GM03348 (cell line): ENCODE data around the gene TRAF1.
"Not testable (repeated sequence)": the region's sequence is repeated elsewhere in the genome, so short reads cannot be mapped to it uniquely, and the experiment has no call there.

Source experiments
- DNase-seq: peaks from one replicate; pipeline ENCODE4 v3.0.0; 2012; ENCODE audit warnings: low spot score

TRAF1 gene, protein sequence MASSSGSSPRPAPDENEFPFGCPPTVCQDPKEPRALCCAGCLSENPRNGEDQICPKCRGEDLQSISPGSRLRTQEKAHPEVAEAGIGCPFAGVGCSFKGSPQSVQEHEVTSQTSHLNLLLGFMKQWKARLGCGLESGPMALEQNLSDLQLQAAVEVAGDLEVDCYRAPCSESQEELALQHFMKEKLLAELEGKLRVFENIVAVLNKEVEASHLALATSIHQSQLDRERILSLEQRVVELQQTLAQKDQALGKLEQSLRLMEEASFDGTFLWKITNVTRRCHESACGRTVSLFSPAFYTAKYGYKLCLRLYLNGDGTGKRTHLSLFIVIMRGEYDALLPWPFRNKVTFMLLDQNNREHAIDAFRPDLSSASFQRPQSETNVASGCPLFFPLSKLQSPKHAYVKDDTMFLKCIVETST

DNA sequence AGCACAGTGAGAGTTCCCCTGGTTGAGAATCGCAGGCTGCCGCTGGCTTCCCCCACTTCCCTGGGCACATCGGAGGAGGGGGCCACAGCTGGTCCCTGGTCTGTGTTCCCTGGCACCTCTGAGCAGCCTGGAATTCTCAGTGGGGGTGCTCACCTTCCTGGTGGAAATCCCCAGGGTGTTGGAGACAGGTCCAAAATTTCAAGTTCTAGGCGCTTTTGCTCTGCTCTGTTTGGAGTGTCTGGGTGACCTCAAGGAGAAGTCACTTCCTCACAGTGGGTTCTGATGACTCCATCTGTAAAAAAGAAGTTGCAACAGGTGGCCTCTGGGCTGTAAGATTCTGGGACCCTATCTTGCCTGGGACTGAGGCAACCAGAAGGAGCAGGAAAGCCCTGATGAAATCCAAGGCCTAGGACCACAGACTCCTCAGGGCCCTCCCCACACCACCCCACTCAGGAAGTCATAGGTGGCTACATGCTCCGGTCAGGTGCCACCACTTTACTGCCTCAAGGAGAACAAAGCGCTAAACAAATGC, at the start of gene TRAF1:
TSS of gene TRAF1 (minus strand) at position 400 of the 532 bp plus-strand sequence. CDS start 721 bp downstream, outside the sequence.
- no peak for DNase-seq

DNA sequence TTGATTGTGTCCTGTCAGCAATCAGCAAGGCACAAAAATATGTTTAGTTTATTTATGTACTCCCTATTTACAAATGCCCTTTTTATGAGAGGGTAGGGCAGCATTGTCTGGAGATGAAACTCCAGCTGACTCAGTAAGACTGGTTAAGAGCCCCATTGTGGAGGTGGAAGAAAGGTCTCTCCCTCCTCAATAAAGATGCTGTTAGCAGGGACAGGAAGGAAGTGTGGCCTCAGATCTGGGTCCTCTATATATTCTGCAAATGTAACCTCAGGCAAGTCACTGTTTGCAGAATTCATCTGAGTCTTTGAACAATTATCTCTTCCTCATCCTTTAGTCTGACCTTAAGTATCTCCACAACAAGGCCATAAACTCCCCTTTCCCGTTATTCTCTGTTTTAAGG, 48.3 kb upstream of the TRAF1 start:
- DNase-seq = no peak

DNA sequence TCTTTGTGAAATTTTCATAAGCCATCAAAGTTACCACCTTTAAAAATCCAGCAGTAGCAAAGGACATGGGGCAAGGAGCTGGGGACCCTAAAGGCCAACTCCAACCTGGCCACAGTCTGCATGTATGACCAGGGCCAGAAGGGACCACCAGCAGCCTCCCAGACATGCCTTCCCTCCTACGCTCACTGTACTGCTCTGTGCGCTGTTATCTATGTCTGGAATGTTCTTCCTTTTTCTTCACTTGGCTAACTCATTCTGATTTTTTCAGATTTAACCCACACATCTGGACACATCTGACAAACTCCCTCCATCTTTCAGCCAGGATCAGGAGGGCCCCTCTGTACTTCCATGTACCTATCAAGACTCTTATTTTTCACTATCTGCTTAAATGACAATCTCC, 47.6 kb upstream of the TRAF1 start:
- DNase-seq = no peak

DNA sequence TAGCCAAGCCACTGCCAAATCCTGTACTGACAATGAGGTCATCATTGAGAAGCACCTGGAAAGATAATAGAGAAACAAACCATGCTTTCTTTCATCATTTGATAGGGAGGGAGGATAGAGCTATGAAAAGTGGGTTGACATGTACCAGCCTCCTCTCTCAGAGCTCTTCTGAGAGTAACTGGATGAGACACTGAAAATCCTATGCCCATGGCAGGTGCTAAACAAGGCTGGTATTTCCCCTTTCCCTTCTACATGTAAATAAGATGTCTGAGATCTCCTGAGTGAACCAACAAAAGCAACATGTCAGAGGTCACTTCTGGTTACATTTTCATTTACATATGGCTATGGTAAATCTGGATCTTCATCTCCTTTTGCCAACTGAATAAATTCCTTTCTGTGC, 45.3 kb upstream of the TRAF1 start:
- no peak for DNase-seq

DNA sequence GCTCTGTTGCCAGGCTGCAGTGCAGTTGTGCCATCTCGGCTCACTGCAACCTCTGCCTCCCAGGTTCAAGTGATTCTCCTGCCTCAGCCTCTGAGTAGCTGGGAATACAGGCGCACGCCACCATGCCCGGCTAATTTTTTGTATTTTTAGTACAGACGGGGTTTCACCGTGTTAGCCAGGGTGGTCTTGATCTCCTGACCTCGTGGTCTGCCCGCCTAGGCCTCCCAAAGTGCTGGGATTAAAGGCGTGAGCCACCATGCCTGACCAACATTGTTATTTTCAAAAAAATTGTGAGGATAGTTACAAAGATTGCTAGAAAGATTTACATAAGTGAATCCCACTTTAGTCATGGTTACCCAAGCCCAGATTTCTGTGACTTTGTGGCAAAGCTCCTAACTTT, 44.9 kb upstream of the TRAF1 start:
- DNase-seq = not testable (repeated sequence)

DNA sequence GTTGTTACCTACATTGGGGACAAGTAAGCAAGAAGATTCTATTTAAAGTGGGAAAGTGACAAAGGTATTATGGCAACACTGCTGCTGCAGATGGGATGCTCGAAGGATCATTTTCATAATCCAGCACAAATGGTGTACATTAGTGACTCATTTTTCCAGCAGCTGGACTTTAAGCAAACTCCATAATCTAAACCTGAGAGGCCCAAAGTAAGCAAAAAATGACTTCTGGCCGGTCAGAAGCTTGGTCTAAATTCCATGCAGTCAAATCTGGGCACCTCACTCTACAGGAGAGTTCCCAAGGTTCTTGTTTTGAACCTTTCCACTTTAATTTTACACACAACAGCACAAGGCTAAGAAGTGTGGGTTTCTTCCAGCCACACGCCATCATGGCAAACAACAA, 43.6 kb upstream of the TRAF1 start:
- DNase-seq = no peak

DNA sequence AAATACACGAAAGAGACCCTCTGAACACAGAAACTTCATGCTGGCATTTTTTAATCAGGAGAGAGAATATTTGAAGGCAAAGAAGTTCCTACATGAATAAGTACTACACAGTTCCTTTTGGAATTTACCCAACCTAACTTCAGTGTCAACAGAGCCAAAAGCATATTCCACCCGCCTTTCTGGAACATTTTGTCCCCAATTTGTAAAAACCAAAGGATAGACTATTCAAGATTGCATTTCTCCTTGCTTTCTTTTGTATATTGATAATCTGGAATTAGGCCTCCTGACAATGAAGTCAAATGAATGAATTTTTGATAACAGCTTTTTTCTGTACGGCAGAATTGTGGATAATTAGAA, 39.4 kb upstream of the TRAF1 start:
- no peak for DNase-seq

DNA sequence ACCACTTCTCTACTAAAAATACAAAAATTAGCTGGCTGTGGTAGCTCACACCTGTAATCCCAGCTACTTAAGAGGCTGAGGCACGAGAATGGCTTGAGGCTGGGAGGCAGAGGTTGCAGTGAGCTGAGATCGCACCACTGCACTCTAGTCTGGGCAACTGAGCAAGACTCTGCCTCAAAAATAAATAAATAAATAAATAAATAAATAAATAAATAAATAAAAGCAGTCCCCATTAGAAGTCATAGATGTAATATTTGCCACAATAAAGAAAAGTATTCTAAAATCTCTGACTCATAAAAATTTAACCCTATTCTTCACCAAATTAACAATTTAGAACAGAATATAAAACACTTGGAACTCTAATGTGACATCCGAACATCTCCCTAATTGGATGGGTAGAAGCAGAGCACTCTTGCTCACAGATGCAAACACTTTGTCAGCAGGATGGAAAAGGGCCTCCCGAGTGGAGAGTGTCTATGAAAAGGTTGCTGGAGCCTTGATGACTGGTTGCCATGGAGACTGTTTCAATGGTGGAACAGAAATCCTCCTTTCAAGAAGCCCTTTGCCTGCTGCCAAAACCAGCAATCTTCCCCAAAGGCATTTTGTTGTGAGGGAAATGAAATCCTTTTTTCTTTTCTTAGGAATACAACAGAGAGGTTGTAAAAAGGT, 38.9 kb upstream of the TRAF1 start:
- no peak for DNase-seq

DNA sequence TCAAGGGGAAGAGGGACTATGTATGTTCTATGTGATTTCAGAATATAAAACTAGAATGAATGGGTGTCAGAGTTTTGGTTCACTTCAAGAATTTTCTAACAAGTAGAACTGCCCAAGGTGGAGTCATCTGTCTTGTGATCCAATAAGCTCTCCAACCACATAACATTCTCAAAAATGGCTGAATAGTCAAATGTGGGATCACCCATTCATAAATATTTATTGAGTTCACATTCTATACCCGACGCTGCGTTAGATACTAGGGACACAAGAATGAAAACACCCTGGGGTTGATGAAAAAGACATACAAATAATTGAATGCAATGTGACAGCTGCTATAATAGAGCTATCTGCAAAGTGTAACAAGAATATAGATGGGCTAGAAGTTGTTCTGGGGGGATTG, 35.3 kb upstream of the TRAF1 start:
- no peak for DNase-seq

DNA sequence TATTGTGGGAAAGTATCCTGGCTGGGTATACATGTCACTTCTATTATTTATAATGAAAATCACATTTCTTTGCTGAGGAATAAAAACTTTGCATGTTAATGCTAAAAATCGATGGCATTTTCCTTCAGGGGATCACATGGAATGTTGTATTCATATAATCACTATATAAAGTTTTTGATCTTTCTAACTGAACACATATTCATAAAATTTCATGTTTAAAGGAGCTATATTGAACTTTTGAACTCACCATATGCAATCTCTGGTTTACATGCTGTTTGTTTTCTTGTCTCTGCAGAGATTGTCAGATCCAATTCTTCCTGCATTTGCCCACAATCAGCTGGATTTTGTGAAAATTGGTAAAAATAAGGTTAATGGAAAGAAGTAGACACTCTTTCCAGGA, 33.4 kb upstream of the TRAF1 start:
- no peak for DNase-seq

DNA sequence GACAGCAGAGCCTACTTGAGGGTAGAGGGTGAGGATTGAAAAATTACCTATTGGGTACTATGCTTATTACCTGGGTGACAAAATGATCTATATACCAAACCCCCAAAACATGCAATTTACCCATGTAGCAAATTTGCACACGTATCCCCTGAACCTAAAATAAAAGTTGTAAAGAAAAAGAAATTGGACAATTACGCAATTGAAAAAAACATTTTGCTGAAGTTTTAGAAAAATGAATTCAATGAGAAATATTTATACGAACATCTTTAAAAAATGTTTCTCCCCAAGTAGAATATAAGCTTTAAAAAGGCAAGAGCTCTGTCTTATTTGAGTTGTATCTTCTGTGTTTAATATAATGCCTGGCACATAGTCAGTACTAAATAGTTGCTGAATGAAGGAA, 30.3 kb upstream of the TRAF1 start:
- DNase-seq = no peak

DNA sequence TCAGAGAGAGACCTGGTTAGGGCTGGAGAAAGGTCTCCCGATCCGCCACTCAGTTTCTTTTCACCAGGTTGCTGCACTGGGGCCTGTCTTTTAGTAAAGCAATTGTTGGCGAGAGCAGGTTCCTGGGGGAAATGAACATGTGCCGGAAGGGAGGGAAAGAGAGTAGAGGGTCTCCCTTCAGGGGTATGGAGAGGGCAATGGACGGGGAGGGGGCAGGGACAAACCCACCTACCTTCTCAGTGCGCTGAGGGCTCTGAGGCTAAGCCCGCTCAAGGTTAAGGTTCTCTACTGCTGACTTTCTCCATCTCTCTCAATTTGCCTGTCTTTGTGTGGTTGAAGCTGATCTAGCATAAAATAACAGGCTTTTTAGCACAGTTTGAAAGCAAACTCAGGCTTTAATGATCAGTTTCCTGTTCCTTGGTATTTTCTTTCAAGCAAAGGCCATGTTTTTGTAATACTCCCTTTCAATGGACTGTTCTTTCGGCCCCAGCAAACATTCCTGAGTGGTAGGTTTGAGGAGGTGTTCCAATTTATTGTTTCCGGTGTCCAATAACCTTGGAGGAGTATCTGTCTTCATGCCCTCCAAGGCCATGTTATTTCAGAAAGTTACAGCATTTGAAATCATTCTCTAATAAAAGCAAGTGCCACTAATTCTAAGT, 25.5 kb upstream of the TRAF1 start:
- DNase-seq = no peak

DNA sequence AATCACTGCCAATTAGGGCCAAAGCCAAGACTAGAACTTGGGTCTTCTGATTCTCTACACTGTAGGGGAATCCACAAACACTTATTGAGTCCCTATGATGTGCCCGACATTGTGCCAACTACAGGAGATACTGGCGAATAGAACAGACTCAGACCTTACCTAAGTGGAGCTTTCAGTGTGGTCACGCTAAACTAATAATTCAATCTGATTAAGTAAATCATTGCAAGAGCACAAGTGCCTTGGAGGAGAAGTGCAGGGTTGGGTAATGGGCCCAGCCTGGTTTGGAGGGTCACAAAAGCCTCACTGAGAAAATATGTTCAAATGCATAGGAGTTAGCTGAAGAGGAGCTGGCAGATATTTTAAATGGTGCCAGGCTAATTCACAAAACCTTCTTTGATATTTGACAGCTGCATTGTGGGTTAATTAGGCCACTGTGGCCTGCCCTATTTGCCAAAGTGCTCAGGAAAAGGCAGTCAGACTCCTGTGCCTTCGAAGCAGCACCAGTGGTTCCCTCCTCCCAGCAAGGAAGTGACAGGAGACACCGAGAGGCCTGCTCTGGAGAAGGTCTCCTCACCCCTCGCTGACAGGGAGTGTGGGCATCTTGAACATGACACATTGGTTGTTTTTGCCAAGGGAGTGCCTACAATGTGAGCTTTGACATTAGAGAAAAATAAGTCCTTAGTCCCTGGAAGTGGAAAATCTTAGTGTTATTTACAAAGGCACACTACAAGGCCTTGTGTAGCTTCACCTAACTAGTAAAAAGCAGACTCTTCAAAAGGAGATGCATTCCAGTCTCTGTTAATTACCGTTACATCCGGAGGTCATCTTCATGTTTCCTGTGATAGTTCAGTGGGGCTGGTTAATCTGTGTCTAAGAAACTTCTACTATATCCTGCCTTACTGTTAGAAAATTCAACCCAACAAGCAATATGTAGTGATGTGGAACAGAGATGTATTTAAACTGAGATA, 24.1 kb upstream of the TRAF1 start:
- no peak for DNase-seq

DNA sequence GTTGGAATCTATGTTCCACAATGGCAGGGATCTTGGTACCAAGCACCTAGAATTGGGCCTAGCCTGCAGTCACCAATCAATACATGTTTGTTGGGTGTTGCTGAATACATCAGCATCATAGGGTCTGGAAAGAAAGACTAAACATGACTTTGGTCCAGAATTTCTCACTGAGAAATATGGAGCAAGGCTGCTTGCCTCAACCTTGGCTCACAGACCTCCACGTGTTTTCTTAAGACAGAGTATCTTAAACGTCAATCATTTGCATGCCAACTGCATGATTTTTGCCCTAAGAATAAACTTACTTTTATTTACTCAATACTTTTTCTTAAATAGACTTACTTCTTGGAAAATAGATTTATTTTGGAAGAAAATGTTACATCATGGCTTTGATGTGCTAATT, 22.7 kb upstream of the TRAF1 start:
- DNase-seq = no peak

DNA sequence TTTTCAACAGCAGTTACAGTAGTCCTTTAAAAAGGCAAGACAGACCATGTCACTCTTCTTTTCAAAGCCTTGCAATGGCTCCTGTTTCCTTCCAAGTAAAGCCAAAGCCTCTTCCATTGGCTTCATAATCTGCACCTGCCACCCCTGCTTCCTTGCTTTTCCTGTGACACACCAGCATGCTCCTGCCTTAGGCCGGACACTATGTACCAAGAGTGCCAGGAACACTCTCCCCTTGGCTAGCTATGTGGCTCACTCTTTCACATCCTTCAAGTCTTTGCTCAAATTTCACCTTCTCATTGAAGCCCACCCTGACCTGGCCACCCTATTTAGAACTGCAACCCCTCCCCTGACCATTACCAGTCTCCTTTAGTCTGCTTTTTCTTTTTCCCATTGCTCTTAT, 22.2 kb upstream of the TRAF1 start:
- no peak for DNase-seq

DNA sequence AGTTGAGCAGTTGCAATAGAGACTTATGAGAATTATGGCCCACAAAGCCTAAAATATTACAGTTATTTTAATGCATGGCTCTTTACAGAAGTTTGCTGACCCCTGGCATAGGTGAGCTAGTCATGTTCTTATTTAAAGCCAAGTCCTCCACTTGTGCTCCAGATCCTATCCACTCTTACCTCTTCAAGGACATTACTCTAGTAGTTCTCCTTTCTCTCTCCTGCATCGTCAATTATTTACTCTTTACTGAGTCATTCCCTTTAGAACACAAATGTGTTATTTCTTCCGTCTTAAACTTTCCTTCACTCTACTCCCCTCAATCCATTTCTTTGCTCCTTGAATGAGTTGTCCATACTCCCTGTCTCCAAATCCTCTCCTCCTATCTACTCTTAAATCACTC, 20.6 kb upstream of the TRAF1 start:
- no peak for DNase-seq

DNA sequence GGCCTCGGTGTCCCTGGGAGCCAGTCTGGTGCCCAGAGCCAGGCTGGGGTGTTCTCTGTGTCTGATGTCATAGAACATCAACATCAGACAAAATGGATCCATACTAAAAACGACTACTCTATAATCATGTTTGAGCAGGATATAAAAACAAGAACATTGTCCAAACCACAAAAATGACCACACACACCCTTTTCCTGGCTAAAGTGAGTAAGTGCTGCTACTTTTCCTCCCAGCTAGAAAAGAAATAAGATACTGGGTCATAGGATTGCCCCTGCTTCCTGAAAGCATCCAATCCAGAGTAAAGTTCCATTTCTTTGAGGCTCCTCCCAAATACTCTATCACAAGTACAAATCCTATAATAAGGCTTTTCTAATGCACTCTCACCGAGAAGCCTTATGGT, 19.7 kb upstream of the TRAF1 start:
- DNase-seq = peak; percentile 58

DNA sequence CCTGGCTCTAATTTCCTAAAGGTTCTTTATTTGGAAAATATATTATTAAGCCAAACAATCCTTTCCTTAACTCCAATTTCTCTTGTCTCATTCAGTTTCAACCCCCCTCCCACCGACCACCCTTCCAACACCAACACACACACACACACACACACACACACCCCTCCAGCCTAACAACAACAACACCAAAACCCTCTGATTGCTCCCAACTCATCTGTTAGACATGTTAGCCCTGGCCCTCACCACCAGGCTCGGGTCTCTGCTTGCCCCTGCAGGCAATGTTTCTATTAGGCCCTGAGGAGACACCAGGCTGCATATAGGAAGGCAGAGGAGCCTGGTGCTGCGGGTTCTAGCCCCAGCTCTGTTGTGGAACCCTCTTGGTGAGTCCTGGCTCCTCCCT, 18.4 kb upstream of the TRAF1 start:
- DNase-seq = no peak

DNA sequence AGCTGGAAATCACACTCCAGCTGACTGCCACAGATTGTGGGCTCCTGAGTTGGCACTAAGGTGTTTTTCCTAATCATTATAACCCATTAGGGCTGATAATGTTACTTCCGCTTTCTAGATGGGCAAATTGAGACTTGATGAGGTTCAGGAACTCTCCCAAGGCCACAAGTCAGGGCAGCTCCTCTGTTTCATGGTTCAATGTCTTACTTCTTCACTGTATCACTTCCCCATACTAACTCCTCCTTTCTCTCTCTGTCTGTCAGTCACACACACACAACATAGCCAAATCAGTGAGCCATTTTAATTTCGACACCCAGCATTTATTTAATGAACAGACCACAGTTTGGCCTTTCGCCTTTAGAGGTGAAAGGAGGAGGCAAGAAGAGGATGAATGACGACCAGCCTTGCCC, 17.8 kb upstream of the TRAF1 start:
- no peak for DNase-seq

DNA sequence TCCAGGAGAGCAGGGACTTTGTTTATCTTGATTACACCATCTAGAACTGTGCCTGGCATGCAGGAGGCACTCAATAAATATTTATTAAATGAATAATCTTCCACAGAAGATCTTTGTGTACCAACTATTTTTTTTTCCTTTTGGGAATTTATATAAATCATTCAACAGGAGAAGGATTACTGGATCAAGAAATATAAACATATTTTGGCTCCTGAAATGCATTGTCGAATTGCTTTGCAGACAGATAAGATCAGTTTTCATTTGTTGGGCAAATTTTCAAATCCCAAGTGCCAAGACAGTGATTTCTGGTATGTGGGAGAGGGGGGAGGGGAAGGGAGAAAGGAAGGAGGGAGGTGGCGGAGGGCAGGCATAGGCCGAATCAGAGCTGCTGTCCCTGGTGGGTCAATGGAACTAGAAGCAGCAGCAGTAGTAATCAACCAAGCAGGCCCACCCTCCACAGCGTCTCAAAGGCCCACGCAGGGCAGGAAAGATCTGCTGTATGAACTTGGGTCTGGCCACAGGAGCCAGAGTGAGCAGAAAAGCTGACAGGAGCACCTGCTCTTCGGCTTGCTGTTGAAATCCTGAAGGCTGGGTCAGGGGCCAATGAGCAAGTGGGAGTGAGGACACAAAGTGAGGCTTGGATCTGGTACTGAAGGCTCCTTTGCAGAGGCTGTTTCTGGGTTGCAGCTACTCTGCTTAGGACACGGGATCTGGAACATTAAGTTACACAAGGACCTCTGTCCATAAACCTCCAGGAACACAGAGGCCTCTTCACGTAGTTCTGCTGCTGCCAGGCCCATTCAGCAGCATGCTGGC, 15.8 kb upstream of the TRAF1 start:
- no peak for DNase-seq
